ENCODE data around the gene PDK1.

- TF ChIP-seq EZH2 (IDR thresholded peaks at IDR 0.05; ENCODE audit: borderline replicate concordance, low read length) (no peak), CTCF (conservative IDR thresholded peaks at IDR 0.05 in 1 of 2, IDR thresholded peaks at IDR 0.05 in 1 of 2; ENCODE audit: extremely low read depth in 1 of 2, insufficient read depth in 1 of 2, low read depth in 1 of 2, low read length in 2 of 2) (no peak)
Observed at GRCh38 chr2:172617115-172617514, 61.2 kb downstream of the PDK1 start.
